CD4-positive, alpha-beta memory T cell (primary cell): ENCODE data around the gene ARFGEF3. TPM values are rescaled to one million over a fixed set of nuclear protein-coding genes. Genes with fewer than 3 reads are reported as not detected.

Experiments used
- CTCF ChIA-PET: fragments of 350-600 bp; sonication (Branson Sonifier 250); formaldehyde crosslinking; loops from one replicate; lab custom pipeline; 2021; ENCODE audit warnings: inconsistent platforms; ENCODE audit not compliant: partially characterized antibody; lab: Charles Lee
- POLR2A ChIA-PET: fragments of 350-600 bp; sonication (Branson Sonifier 250); formaldehyde crosslinking; loops from one replicate; lab custom pipeline; 2021; ENCODE audit not compliant: partially characterized antibody; lab: Charles Lee
- DNase-seq, 5 donors: peaks; one replicate each; pipeline versions ENCODE4 v3.0.0 to v3.0.0-alpha.2; 2020 to 2022; ENCODE audit warnings: mixed read lengths in 1 of 5
- H3K27ac ChIP-seq: one replicate; pipeline ENCODE4 v1.7.0; 2013; ENCODE audit warnings: low read depth, low read length
- H3K27me3 ChIP-seq: 2 replicates; pipeline ENCODE4 v1.7.0; 2013; ENCODE audit warnings: mild to moderate bottlenecking, low read length, moderate library complexity; ENCODE audit not compliant: insufficient read depth
- H3K36me3 ChIP-seq: 2 replicates; pipeline ENCODE4 v1.7.0; 2013; ENCODE audit warnings: mild to moderate bottlenecking, low read length, moderate library complexity; ENCODE audit not compliant: insufficient read depth
- H3K4me1 ChIP-seq: 2 replicates; pipeline ENCODE4 v1.7.0; 2013; ENCODE audit warnings: mild to moderate bottlenecking, low read length, moderate library complexity; ENCODE audit not compliant: insufficient read depth
- H3K4me3 ChIP-seq, 2 donors: one replicate each; pipeline ENCODE4 v1.7.0; 2013; ENCODE audit warnings: low read length in 2 of 2, mild to moderate bottlenecking in 1 of 2
- H3K9me3 ChIP-seq, 2 donors: one replicate each; pipeline ENCODE4 v1.7.0; 2013; ENCODE audit warnings: low read length in 2 of 2, control low read depth in 1 of 2; ENCODE audit not compliant: control insufficient read depth in 1 of 2
- H3K27ac Mint-ChIP-seq, 7 donors: one replicate each; pipeline ENCODE4 v1.8.0; 2020 to 2021; ENCODE audit warnings: mixed read lengths in 7 of 7, mild to moderate bottlenecking in 6 of 7, inconsistent platforms in 3 of 7, moderate library complexity in 3 of 7
- H3K27me3 Mint-ChIP-seq, 2 donors: one replicate each; pipeline ENCODE4 v1.8.0; 2020 to 2021; ENCODE audit warnings: mixed read lengths in 2 of 2
- H3K36me3 Mint-ChIP-seq, 2 donors: one replicate each; pipeline ENCODE4 v1.8.0; 2020 to 2021; ENCODE audit warnings: mixed read lengths in 2 of 2, inconsistent platforms in 1 of 2, mild to moderate bottlenecking in 1 of 2
- H3K4me1 Mint-ChIP-seq, 4 donors: one replicate each; pipeline ENCODE4 v1.8.0; 2020 to 2021; ENCODE audit warnings: mixed read lengths in 4 of 4, mild to moderate bottlenecking in 1 of 4
- H3K4me3 Mint-ChIP-seq, 8 donors: one replicate each; pipeline ENCODE4 v1.8.0; 2020 to 2021; ENCODE audit warnings: mixed read lengths in 8 of 8, mild to moderate bottlenecking in 7 of 8, moderate library complexity in 6 of 8, inconsistent platforms in 3 of 8
- H3K9me3 Mint-ChIP-seq, 8 donors: one replicate each; pipeline ENCODE4 v1.8.0; 2020 to 2021; ENCODE audit warnings: mixed read lengths in 8 of 8, mild to moderate bottlenecking in 5 of 8, inconsistent platforms in 3 of 8, moderate library complexity in 1 of 8
- intact Hi-C: fragments of 100-400 bp; cut with micrococcal nuclease; formaldehyde crosslinking; loops from one replicate; pipeline ENCODE4 v1.15.1; 2023
- polyA plus RNA-seq, 2 donors: library from polyadenylated mRNA; unstranded; fragments of 300-500 nt; fragmentation: Illumina TruSeq; gene quantifications; one replicate each; pipeline ENCODE4 v1.2.3, GENCODE V29; 2021
- total RNA-seq, 2 experiments: library from RNA; stranded (reverse); gene quantifications; one replicate each; pipeline ENCODE4 v1.2.3, GENCODE V29; 2021

ARFGEF3 gene
- total and polyA plus RNA-seq, 4 experiments from 2014 or later: 0.03 TPM; not detected in 3

- H3K36me3 Mint-ChIP-seq: peaks cover 0 to 2% of the 10 kb centered on the region in 2 donors
- H3K4me3 Mint-ChIP-seq: no peak overlapping the region
- no peak for DNase-seq
- H3K4me1 ChIP-seq: no peaks in the 10 kb centered on the region
- H3K27ac ChIP-seq: no peak overlapping the region
- no peaks in the 10 kb centered on the region for H3K4me1 Mint-ChIP-seq
- H3K27me3 ChIP-seq: no peaks in the 10 kb centered on the region
- H3K9me3 ChIP-seq: no peaks in the 10 kb centered on the region
- H3K27me3 Mint-ChIP-seq: peaks cover 24 to 26% of the 10 kb centered on the region in 2 donors
- no peaks in the 10 kb centered on the region for H3K36me3 ChIP-seq
- H3K4me3 ChIP-seq: no peak overlapping the region
- ChIA-PET POLR2A (no interaction called here), CTCF (interaction anchor here (0.9 kb wide), 1 partner anchor 76 kb away, joined by 3 read pairs; no protein-coding TSS in a partner anchor)
- peaks cover 0 to 10% (median 4%) of the 10 kb centered on the region in 8 donors for H3K9me3 Mint-ChIP-seq
- no peak overlapping the region for H3K27ac Mint-ChIP-seq
- intact Hi-C loops: no loop called here
These were observed 22.5 kb downstream of the ARFGEF3 start for GRCh38 chr6:138184230-138184629.

GRCh38 chr6:138187156-138187555 lies 25.4 kb downstream of the ARFGEF3 start:
- Mint-ChIP-seq H3K4me1 (no peaks in the 10 kb centered on the region), H3K27ac (no peak overlapping the region), H3K9me3 (no peaks in the 10 kb centered on the region), H3K4me3 (no peak overlapping the region), H3K27me3 (peaks cover 35 to 36% of the 10 kb centered on the region in 2 donors), H3K36me3 (no peaks in the 10 kb centered on the region)
- CTCF ChIA-PET: interaction anchor here (0.7 kb wide), 2 partner anchors 46 to 404 kb away, joined by 3 to 5 read pairs; no protein-coding TSS in a partner anchor
- H3K36me3 ChIP-seq: no peaks in the 10 kb centered on the region
- no peaks in the 10 kb centered on the region for H3K9me3 ChIP-seq
- POLR2A ChIA-PET: no interaction called here
- no peak overlapping the region for H3K27ac ChIP-seq
- H3K27me3 ChIP-seq: no peaks in the 10 kb centered on the region
- H3K4me3 ChIP-seq: no peak overlapping the region
- H3K4me1 ChIP-seq: no peaks in the 10 kb centered on the region
- intact Hi-C loops: no loop called here
- DNase-seq: no peak

DNA sequence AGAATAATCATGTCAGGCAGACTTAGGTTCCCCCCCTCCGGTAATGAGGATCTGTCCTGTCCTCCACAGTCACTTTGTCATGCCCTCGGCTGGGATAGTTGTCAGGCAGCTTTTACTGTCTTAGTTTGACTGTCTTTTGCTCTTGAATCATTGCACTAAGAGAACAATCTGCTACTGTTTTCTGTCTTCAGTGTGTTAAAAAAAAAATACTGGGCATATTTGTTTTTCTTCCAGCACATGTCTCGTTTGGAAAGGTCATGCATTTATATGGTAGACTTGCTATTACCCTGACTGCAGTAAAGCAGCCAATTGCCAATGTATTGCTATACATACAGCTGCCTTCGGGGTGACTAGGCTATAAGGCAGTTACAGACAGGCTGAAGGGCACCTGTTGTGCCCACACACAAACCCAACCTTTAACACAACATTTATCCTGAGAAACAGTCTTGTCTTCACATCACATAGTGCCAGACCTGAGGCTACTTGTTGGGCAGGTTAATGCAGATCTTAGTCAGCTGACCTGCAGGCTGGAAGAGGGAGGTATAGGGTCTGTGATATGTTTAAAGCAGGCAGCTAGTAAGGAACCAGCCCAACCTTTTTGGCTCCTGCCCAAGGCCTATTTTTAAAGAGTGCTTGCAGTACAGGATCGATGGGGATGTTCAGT lies 26.7 kb downstream of the ARFGEF3 start:
- ChIA-PET CTCF (no interaction called here), POLR2A (no interaction called here)
- Histone ChIP-seq H3K4me3 (no peak overlapping the region), H3K4me1 (no peaks in the 10 kb centered on the region), H3K36me3 (no peaks in the 10 kb centered on the region), H3K27me3 (no peaks in the 10 kb centered on the region), H3K9me3 (no peaks in the 10 kb centered on the region), H3K27ac (no peak overlapping the region)
- peaks cover 31 to 32% of the 10 kb centered on the region in 2 donors for H3K27me3 Mint-ChIP-seq
- H3K27ac Mint-ChIP-seq: no peak overlapping the region
- no peaks in the 10 kb centered on the region for H3K36me3 Mint-ChIP-seq
- no peaks in the 10 kb centered on the region for H3K9me3 Mint-ChIP-seq
- intact Hi-C loops: no loop called here
- no peak overlapping the region for H3K4me3 Mint-ChIP-seq
- DNase-seq: no peak
- H3K4me1 Mint-ChIP-seq: no peaks in the 10 kb centered on the region

DNA sequence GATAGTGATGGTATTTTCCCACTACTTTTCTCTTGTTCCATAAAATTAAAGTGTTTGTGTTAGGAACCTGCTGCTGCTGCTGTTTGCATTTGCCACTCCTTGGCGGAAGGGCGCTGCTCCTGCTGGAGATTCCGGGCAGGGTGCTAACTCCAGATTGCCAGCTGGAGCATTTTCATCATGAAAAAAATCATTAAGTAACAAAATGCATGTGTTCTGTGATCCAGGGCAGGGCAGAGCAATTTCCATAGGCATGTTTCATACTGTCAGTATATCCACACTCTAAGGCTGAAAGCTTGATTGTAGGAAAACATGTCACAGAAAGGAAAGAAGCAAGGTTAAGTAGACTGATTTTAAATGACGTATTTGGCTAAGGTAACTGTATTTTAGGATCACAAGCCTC lies 32.5 kb downstream of the ARFGEF3 start:
- Histone ChIP-seq H3K4me1 (no peaks in the 10 kb centered on the region), H3K4me3 (no peak overlapping the region), H3K9me3 (no peaks in the 10 kb centered on the region), H3K27me3 (no peaks in the 10 kb centered on the region), H3K36me3 (no peaks in the 10 kb centered on the region), H3K27ac (no peak overlapping the region)
- POLR2A ChIA-PET: no interaction called here
- H3K27ac Mint-ChIP-seq: no peak overlapping the region
- H3K27me3 Mint-ChIP-seq: peaks cover 18 to 22% of the 10 kb centered on the region in 2 donors
- no peaks in the 10 kb centered on the region for H3K4me1 Mint-ChIP-seq
- intact Hi-C loops: no loop called here
- H3K4me3 Mint-ChIP-seq: no peak overlapping the region
- no peaks in the 10 kb centered on the region for H3K9me3 Mint-ChIP-seq
- no peaks in the 10 kb centered on the region for H3K36me3 Mint-ChIP-seq
- DNase-seq: no peak
- CTCF ChIA-PET: no interaction called here

GRCh38 chr6:138196122-138196738 lies 34.5 kb downstream of the ARFGEF3 start:
- Histone ChIP-seq H3K4me1 (no peaks in the 10 kb centered on the region), H3K27me3 (no peaks in the 10 kb centered on the region), H3K27ac (no peak overlapping the region), H3K36me3 (no peaks in the 10 kb centered on the region), H3K9me3 (no peaks in the 10 kb centered on the region), H3K4me3 (no peak overlapping the region)
- H3K27ac Mint-ChIP-seq: no peak overlapping the region
- H3K27me3 Mint-ChIP-seq: peaks cover 18 to 19% of the 10 kb centered on the region in 2 donors
- no peaks in the 10 kb centered on the region for H3K4me1 Mint-ChIP-seq
- intact Hi-C loops: no loop called here
- no peak for DNase-seq
- H3K4me3 Mint-ChIP-seq: no peak overlapping the region
- peaks cover 0 to 3% (median 0%) of the 10 kb centered on the region in 8 donors for H3K9me3 Mint-ChIP-seq
- no peaks in the 10 kb centered on the region for H3K36me3 Mint-ChIP-seq
- ChIA-PET CTCF (no interaction called here), POLR2A (no interaction called here)

- Histone ChIP-seq H3K4me3 (no peak overlapping the region), H3K27ac (no peak overlapping the region), H3K27me3 (no peaks in the 10 kb centered on the region), H3K36me3 (no peaks in the 10 kb centered on the region), H3K9me3 (no peaks in the 10 kb centered on the region), H3K4me1 (no peaks in the 10 kb centered on the region)
- DNase-seq: no peak
- Mint-ChIP-seq H3K27ac (no peak overlapping the region), H3K9me3 (peaks cover 0 to 3% (median 0%) of the 10 kb centered on the region in 8 donors), H3K4me1 (no peaks in the 10 kb centered on the region), H3K27me3 (peaks cover 16 to 19% of the 10 kb centered on the region in 2 donors), H3K4me3 (no peak overlapping the region), H3K36me3 (no peaks in the 10 kb centered on the region)
- ChIA-PET POLR2A (no interaction called here), CTCF (no interaction called here)
- intact Hi-C loops: no loop called here
These were observed 35.8 kb downstream of the ARFGEF3 start for GRCh38 chr6:138197570-138197969.

DNA sequence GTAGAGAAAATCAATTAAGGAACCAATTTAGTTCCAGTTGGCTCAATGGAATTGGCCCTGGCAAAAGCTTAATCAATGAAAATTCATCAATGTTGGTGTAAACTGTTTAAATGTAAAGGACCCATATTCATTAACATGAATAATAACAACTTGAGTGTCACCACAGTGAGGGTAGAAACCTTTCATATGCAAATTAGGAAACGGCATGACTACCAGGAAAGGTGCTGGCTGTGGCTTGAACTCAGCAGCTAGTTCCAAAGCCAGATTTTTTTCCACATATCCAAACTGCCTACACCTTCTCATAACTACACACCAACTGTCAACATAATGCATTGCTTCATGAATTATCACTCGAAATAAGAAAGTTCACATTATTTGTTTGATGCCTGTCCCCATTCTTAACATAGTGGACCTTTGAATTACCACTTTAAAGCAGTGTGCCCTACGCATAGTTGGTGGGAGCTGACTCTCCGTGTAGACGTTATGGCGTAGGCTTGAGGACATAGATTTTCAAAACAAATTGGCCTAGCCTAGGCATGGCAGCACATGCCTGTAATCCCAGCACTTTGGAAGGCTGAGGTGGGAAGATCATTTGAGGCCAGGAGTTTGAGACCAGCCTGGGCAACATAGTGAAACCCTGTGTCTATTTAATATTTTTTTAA lies 36.8 kb downstream of the ARFGEF3 start:
- ChIA-PET POLR2A (no interaction called here), CTCF (no interaction called here)
- H3K36me3 ChIP-seq: no peaks in the 10 kb centered on the region

More for the DNA sequence above, 36.8 kb downstream of the ARFGEF3 start:
- H3K4me1 Mint-ChIP-seq: no peaks in the 10 kb centered on the region
- H3K9me3 Mint-ChIP-seq: peaks cover 0 to 3% (median 0%) of the 10 kb centered on the region in 8 donors
- no peaks in the 10 kb centered on the region for H3K36me3 Mint-ChIP-seq
- H3K4me3 Mint-ChIP-seq: no peak overlapping the region
- Histone ChIP-seq H3K27me3 (no peaks in the 10 kb centered on the region), H3K4me3 (no peak overlapping the region), H3K4me1 (no peaks in the 10 kb centered on the region), H3K27ac (no peak overlapping the region), H3K9me3 (no peaks in the 10 kb centered on the region)
- H3K27ac Mint-ChIP-seq: no peak overlapping the region
- DNase-seq: no peak
- intact Hi-C loops: no loop called here
- H3K27me3 Mint-ChIP-seq: peaks cover 16 to 23% of the 10 kb centered on the region in 2 donors
